Measurements from ENCODE around the gene EPB41L4B.
"Not testable (repeated sequence)": the region's sequence is repeated elsewhere in the genome, so short reads cannot be mapped to it uniquely, and the experiment has no call there.

The EPB41L4B gene

DNA sequence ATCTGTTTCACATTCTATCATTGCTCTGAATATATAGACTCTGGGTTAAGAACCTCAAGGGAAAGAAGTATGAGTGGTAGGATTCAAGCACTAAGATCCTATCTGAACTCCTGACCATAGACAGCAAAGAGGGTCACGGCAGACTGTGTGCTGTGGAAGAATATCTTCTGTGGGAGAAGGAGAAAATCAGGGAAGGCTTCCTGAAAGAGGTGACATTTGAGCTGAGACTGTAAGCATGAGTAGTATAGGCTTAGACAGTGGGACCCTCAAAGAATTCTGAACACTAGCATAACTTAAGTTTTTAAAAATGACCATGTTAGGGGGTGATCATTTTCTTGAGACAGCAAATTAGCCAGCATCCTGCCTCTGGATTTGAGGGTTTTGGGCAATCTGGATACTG is 157.7 kb downstream of the EPB41L4B start:
- no peak for DNase-seq (ENCODE audit: low read depth in 2 of 2)

DNA sequence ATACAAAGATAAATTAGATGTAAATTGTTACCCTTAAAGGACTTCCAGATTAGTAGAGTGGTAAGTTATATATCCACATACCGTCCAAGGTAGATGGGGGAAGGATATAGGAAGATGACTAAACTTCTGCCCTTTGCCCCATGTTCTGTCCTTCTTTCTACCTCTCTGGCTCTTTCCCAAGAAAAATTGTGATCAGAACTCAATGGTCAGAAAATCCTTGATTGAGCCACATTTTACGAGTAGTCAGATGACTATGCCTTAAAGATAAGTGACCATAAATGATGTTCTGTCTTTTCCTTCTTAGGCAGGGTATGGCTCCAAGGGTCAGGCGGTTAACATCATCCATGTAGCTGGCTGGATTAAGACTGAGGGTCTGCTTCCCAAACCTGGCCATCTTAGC is 158.2 kb downstream of the EPB41L4B start:
- no peak for DNase-seq (ENCODE audit: low read depth in 2 of 2)

DNA sequence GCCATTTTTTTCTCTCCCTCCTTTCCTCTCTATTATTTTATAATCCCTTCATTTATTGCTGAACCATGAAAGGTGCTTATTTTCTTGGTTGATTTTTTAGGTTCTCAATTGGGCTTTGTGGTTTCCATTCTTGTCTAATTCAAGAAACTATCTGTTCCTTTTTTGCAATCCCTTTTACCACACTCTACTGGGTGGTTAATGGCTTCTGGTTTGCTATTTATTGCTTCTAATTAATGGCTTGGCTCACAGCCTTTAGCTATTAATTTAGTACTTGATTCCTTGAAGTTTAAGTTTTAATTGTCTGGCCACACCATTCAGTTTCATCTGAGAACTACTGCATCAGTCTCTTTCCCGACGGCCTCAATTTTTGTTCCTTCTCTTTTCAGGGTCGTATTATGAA is 159.4 kb downstream of the EPB41L4B start:
- no peak for DNase-seq (ENCODE audit: low read depth in 2 of 2)

DNA sequence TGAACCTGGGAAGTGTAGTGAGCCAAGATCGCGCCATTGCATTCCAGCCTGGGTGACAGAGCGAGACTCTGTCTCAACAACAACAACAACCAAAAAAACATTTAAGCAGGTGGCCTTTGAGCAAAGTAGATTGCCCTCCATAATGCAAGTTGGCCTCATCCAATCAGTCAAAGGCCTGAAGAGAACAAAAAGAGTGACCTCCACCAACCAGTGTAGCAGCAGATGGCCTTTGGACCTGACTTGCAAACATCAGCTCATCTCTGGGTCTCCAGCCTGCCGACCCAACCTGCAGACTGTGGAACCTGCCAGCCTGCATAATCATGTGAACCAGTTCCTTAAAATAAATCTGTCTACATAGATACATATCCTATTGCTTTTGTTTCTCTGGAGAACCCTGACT is 161.3 kb downstream of the EPB41L4B start:
- no peak for DNase-seq (ENCODE audit: low read depth in 2 of 2)

DNA sequence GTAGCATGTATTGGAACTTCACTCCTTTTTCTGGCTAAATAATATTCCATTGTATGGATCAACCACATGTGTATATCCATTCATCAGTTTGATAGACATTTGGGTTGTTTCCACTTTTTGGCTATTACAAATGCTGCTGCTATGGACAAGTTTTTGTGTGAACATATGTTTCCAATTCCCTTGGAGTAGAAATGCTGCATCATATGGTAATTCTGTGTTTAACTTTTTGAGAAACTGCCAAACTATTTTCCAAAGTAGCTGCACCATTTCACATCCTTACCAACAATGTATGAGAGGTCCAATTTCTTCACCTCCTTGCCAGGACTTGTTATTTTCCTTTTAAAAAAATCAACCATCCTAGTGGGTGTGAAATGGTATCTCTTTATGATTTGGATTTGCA is 162.2 kb downstream of the EPB41L4B start:
- DNase-seq (ENCODE audit: low read depth in 2 of 2) = no peak

DNA sequence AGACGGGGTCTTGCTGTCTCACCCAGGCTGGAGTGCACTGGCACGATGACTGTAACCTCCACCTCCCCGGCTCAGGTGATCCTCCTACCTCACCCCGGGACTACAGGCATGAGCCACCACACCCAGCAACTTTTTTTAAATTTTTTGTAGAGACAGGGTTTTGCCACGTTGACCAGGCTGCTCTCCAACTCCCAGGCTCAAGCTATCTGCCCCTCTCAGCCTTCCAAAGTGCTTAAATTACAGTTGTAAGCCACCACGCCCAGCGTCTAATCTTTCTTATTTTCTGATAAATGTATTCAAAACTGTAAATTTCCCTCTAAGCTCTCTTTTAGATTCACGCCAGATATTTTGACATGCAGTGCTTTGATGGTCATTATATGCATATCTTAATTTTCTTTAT is 164.2 kb downstream of the EPB41L4B start:
- DNase-seq (ENCODE audit: low read depth in 2 of 2) = no peak

DNA sequence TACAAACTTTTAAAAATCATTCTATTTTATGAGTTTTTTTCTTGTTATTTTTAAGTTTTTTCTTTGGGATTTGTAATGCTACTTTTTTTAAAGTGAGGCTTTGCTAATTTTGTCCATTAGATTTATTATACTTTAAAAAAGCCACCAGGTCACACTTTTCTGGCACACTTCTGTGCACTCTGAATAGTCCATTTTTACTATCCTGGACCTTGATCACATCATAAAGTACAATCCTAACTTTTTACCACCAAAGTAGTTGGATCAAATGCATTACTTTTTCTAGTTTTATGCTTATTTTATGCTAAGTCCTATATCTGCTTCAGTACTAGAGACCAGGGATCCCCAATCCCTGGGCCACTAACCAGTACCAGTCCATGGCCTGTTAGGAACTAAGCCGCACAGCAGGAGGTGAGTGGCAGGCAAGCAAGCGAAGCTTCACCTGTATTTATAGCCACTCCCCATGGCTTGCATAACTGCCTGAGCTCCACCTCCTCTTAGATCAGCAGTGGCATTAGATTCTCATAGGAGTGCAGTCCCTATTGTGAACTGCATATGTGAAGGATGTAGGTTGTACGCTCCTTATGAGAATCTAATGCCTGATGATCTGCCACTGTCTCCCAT is 169.8 kb downstream of the EPB41L4B start:
- DNase-seq (ENCODE audit: low read depth in 2 of 2) = no peak

DNA sequence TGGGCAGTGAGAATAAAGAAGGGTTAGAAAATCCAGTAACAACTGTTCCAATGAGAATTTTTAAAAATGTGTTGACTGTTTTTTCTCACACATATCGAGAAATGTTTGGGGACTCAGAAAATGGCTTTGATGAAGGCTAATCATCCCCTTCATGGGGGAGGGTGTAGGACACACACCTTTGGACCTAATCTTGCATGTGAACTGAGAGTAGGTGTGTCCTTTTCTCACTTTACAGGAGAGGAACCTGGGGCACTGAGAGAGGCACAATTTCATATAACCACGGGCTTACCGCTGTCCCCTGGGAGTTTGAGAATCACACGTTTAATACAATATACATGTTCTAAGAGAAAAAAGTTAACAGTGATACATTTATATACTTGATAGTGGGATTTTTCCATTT is 171.1 kb downstream of the EPB41L4B start:
- DNase-seq (ENCODE audit: low read depth in 2 of 2) = no peak

DNA sequence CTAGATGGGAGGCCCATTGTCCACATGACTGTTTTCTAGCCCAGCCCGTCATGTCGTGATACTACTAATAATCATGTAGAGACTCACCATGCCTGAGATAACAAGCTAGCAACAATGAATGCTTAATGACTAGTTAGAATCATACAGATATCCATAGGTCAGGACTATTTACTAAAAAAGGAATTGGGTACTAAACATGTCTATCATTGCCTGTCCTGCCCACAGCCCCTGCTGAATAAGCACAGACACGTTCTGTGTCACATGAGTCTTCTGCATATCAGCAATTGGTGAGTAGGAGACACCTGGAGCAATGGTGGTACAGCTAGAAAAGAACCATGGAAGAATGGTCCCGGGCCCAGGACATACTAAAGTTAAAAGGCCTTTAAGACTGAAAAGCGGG is 171.8 kb downstream of the EPB41L4B start:
- no peak for DNase-seq (ENCODE audit: low read depth in 2 of 2)

DNA sequence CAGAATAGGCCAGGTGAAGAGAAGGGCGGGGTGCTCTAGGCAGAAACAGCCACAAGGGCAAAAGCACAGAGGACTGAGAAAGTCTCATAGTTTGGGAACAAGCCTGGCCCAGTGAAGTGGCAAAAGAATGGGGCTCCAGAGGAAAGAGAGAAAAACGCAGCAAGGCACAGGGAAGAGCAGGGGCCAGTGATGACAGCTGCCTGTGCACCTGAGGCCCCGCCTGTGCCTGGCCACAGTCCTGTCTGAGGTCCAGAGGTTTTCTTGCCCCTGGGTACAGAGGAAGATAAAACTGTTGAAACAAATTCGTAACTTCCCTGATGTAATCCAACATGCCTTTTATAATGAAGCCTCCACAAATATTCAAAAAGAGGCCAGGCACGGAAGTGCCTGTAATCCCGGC is 175.8 kb downstream of the EPB41L4B start:
- DNase-seq (ENCODE audit: low read depth in 2 of 2) = no peak

DNA sequence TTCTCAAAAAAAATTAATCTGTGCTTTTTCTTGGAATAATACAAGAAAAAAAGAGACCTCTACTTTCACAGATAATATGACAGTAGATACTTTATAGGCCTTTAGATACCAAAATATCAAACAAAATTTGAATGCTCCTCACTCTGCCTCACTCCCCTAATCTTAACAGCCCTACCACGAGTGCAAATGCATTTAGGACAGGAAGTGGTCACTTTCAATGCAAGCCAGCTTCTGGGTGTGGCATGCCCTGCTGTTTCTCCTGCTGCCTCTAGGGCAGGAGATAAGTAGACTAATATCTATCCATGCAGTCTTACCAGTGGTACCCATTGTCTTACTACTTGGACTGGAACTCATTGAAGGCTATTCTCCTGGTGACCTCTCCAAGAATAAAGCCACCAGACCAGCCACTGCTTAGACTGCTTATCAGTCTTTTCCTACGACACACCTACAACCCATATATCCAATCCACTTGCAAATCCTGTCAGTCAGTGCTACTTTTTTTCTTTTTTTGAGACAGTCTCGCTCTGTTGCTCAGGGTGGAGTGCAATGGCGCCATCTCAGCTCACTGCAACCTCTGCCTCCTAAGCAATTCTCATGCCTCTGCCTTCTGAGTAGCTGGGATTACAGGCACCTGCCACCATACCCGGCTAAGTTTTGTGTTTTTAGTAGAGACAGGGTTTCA is 176.8 kb downstream of the EPB41L4B start:
- no peak for DNase-seq (ENCODE audit: low read depth in 2 of 2)

DNA sequence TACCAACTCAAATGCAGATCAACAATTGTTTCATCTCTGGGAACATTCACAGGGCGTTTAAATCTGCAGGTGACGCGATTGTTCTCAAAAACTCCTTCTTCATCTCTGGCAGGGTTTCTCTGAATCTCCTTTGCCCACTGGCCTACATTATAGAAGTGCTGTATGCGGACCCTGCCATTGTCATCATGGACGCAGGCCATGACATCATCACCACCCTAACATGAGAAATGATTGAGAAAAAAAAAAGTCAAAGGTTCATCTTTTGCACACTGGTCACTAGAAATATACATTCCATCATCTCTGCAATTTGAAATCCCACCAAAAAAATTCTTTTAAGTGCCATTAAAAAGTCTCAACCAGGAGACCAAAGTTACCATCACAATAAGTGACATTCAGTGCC is 179.5 kb downstream of the EPB41L4B start:
- DNase-seq (ENCODE audit: low read depth in 2 of 2) = no peak

DNA sequence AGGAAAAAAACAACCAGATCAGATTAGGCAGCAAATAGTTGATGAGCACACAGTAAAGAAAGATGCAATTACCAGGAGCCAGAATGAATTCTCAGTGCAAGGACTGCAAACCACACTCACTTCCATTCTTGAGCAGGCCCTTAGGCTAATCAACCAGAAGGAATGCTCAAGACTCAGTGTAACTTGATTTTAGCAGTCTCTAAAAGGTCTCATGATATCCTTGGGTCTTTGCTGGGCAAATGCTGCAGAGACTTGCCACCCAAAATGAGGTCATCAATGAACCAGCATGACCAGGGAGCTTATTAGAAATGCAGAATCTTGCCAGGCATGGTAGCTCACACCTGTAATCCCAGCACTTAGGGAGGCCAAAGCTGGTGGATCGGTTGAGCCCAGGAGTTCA is 181.0 kb downstream of the EPB41L4B start:
- no peak for DNase-seq (ENCODE audit: low read depth in 2 of 2)

DNA sequence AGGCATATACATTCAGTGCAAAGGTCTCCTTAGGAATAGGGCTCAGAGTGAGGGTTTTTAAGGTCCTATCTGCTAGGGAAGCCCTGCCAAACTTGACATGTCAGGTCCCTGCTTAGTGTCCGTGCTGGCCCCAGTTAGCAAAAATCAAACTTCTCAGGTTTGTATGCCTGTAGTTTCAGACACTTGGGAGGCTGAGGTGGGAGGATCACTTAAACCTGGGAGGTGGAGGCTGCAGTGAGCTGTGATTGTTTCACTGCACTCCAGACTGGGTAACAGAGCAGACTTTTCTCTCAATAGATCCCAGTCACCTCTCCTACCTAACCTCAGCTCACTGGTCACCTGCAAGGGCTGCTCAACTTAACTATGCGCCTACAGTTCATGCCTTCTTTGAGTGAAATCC is 182.4 kb downstream of the EPB41L4B start:
- no peak for DNase-seq (ENCODE audit: low read depth in 2 of 2)

DNA sequence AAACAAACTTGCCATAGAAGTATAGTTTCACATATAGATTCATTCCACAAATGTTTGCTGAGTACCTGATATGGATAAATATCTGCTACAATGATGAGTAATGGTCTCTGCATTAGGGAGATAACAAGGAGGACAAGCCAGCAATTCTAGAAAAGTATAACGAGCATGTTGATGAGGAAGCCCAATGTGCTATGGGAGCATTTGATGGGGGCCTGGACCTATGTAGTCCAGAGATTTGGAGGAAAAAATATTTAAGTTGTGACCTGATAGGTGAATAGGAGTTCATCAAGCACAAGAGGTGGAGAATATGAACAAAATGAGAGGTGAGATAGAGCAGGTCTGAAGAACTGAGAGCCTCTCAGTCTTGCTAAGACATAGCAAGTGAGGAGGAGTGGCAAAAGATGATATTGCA is 186.7 kb downstream of the EPB41L4B start:
- DNase-seq (ENCODE audit: low read depth in 2 of 2) = no peak

DNA sequence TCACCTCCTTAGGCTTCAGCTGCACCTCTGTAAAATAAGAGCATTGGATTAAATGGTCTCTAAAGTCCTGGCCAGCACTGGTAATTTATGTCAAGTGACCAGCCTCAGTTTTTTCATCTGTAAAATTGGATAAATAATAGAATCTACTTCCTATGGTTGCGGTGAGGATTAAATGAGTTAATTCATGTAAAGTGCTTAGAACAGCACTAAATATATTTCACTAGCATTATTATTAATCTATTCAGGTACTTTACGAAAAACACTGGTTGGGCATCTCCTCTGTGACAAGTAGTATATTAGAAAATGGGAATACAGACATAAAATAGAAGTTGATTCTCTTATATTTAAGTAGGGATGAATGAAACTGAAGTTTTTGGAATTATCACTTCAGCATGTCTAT is 187.3 kb downstream of the EPB41L4B start:
- DNase-seq (ENCODE audit: low read depth in 2 of 2) = no peak

DNA sequence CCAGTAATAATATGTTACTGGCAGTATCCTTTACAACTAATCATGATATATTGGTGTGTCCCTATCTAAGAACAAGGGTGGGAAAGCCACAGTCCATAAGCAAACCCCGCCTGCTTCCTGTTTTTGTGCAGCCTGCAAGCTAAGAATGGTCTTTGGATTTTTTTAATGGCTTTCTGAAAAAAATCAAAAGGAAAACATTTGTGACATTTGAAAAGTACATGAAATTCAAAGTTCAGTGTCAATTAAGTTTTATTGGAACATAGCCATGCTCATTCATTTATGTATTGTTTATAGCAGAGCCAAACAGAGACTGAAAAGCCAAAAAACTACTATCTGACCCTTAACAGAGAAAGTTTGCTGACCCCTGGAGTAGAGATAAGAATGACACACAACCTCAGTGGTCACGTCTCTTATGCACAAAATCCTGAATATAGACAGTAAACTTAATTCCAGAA is 188.3 kb downstream of the EPB41L4B start:
- no peak for DNase-seq (ENCODE audit: low read depth in 2 of 2)

DNA sequence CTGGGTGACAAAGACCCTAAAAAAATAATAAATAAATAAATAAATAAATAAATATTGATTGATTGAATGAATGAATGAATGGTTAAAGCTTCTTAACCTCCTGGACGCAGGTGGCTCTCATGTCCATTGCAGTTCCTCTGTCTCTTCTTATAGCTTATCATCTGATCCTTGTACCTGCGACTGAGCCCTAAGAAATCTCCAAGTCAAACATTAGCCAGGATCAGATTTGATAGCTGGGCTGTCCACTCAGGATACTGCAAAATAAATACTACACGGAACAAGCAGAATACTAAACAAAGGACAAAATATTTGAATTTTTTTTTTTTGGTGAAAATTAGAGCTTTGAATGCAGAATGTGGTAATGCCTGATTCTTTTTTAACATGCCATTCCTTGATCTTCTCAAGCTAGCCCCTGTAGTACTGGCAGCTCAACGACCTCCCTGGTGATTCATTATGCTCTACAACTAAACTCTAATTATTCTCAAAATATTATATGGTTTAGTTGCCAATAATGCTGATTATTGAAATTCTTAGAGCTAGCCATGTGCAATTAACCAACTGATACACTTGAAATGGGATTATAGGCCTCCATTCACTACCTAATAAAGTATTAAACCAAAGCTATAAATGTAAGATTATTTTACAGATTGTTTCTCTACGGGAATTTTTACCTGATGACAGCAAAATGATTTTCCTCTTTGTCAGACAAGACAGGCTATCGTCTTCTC is 191.2 kb downstream of the EPB41L4B start:
- no peak for DNase-seq (ENCODE audit: low read depth in 2 of 2)

DNA sequence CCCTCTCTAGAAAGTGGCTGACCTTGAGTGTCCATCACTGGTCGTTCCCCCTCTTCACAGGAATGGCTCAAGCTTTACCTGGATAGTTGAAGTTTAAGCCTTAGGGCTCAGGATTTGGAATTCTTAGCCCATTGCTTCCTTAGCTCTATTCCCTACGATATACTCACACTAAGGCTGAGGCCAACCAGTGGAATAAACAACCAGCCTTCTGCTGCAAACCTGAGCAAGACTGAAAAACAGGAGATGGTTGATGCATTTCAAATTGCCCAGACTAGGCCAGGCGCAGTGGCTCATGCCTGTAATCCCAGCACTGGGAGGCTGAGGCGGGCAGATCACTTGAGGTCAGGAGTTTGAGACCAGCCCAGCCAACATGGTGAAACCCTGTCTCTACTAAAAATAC is 194.2 kb downstream of the EPB41L4B start:
- not testable (repeated sequence) for DNase-seq (ENCODE audit: low read depth in 2 of 2)

DNA sequence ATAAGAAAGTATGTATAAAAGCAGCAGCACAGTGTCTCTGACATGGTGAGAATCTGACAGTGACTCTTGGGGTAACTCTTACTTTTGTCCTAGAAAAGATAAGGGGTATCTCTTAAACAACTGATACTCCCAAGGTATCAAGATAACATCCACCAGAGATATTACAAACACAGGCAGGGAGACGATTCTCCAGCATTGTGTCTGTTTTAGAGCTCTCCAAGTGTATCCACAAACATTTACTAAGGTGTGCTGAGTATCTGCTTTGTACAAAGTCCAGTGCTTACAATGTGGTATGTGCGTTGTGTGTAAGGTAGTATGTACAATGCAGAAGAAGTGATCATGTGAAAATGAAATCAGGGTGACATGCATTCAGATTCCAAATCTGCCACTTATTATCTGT is 196.7 kb downstream of the EPB41L4B start:
- DNase-seq (ENCODE audit: low read depth in 2 of 2) = no peak

DNA sequence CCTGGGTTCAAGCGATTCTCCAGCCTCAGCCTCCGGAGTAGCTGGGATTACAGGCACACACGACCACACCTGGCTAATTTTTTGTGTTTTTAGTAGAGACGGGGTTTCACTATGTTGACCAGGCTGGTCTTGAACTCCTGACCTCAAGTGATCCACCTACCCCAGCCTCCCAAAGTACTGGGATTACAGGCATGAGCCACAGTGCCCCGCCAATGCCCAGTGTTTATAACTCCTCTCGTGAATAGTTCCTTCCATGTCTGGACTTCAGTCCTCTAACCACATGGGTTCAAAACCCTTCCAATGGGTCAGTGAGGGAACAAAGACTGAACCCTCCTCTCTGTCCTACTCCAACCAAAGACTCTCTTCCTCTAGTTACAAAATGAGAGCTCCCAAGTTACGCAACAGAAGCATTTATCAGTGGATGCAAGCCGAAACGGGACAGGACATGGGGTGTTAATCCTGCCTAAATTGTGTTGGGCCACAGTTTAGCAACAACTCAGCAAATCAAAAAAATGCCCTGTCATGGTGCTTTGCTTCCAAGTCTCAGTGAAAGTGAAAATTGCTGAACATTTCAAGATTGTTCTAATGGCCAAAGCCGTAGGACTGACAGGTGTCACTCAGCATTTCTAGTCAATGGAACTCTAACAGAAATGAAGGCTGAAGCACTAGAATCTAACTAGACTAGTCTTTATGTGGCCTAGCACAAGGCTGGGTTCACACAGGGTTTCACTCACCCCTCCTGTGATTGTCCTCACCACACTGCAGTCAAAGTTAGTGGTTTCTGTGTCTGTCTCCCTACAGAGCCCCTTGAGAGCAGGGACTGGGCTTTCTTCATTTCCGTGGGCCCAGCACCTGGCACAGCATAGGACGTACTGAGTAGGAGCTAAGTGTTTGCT is 197.9 kb downstream of the EPB41L4B start:
- no peak for DNase-seq (ENCODE audit: low read depth in 2 of 2)

Measured in stimulated activated CD8-positive, alpha-beta memory T cell treated with anti-CD3 and anti-CD28 coated beads, Interleukin-15, amount 100 ng/mL, for 4 hours (primary cell).